GM12892 (cell line): ENCODE data around the gene PCK1.

Source experiments
- DNase-seq: peaks from one replicate; pipeline ENCODE4 v3.0.0; 2011; ENCODE audit not compliant: insufficient read length
- FAIRE-seq: peaks from 2 replicates; lab custom pipeline; 2011; peaks lifted over from hg19 to GRCh38; lab: Jason Lieb, UNC
- POLR2A ChIP-seq: IDR thresholded peaks from 2 replicates; pipeline ENCODE4 v1.6.1; 2011; ENCODE audit warnings: low read depth, low read length, control low read depth
- POLR2AphosphoS5 ChIP-seq: IDR thresholded peaks from 2 replicates; pipeline ENCODE4 v1.6.1; 2011; ENCODE audit warnings: low read depth, low read length, control low read depth
- TAF1 ChIP-seq: IDR thresholded peaks from 2 replicates; pipeline ENCODE4 v1.6.1; 2011; ENCODE audit warnings: low read depth, mild to moderate bottlenecking, control low read depth, low read length, borderline replicate concordance

The PCK1 gene

DNA sequence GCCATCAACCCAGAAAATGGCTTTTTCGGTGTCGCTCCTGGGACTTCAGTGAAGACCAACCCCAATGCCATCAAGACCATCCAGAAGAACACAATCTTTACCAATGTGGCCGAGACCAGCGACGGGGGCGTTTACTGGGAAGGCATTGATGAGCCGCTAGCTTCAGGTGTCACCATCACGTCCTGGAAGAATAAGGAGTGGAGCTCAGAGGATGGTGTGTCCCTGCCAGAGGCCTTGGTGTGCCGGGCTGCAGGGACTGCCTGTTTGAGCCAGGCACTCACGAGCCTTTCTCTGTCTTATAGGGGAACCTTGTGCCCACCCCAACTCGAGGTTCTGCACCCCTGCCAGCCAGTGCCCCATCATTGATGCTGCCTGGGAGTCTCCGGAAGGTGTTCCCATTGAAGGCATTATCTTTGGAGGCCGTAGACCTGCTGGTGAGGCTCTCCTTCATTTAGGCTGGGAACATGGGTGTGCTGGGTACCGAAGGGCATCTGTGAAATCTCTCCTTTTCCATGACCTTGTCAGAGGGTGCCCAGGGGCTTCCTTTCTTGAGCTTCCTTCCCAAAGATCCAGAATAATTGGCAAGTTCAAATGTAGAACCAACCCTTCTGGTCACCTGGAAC is 3.4 kb downstream of the PCK1 start:
- TF ChIP-seq POLR2AphosphoS5 (no peak), TAF1 (no peak), POLR2A (no peak)
- DNase-seq = no peak
- FAIRE-seq = no peak

DNA sequence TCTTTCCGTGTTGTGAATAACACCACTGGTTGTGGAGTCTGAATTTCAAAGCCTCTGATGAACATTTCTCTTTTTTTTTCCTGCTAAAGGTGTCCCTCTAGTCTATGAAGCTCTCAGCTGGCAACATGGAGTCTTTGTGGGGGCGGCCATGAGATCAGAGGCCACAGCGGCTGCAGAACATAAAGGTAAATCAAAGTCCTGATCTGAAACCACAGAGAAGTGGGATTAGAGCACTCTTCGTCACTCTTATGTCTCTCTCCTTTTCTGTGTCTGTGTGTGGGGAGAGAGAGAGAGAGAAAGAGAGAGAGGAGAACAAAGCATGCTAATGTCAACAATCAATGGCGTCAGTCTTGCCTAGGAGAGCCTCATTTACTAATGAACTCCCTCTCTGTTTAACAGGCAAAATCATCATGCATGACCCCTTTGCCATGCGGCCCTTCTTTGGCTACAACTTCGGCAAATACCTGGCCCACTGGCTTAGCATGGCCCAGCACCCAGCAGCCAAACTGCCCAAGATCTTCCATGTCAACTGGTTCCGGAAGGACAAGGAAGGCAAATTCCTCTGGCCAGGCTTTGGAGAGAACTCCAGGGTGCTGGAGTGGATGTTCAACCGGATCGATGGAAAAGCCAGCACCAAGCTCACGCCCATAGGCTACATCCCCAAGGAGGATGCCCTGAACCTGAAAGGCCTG is 4.2 kb downstream of the PCK1 start:
- TF ChIP-seq TAF1 = no peak
- no peak for TF ChIP-seq POLR2A
- no peak for TF ChIP-seq POLR2AphosphoS5
- DNase-seq = no peak
- FAIRE-seq = no peak

DNA sequence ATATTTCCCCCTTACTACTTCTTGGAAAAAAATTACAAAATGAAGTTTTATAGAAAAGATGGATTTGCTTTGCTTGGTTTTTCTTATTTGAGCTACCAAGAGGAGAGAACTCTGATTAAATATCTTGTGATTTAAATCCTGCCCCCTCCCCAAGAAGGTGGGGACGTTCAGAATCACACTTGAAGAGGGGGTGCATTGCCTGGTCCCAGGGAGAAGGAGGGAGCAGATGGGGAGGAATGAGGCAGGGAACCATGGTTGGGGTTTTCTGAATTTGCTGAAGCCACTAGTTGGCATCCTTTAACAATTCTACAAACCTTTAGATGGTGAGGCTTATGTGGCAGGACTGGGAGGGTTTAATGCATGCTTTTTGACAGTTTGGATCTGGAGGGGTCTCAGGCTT is 5.5 kb downstream of the PCK1 start:
- FAIRE-seq = no peak
- DNase-seq = no peak
- TF ChIP-seq POLR2AphosphoS5 = no peak
- TF ChIP-seq TAF1 = no peak

DNA sequence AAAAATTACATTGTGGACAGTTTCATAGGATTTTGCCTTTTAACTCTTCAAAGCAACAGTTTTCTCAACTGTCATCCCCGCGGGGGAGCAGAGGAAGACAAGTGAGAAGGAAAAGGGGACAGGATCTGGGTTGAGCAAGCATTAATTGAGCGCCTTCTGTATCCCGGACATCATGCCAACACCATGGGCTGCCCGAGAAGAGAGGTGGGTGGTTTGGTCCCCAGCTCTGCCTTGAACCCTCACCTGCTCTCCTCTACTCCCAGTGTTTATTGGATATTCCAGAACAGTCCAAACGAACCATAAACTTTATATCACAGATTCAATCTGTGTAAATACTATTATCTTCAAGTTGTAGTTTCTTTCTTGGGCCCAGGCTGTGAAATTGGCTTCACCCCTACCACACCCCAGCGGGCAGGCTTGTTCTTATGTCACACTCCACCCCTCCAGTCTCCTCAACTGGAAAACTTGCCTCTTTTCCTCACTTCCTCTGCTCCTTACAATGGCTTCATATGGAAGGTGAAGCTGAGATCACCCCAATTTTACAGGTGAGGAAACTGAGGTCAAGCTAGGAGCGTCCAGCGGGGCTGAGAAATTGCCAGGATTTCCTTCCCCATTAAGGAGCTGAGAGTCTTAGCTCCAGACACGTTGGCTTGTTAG is 6.0 kb downstream of the PCK1 start:
- FAIRE-seq (no peak), DNase-seq (no peak)
- TF ChIP-seq POLR2AphosphoS5 (no peak), TAF1 (no peak), POLR2A (no peak)

DNA sequence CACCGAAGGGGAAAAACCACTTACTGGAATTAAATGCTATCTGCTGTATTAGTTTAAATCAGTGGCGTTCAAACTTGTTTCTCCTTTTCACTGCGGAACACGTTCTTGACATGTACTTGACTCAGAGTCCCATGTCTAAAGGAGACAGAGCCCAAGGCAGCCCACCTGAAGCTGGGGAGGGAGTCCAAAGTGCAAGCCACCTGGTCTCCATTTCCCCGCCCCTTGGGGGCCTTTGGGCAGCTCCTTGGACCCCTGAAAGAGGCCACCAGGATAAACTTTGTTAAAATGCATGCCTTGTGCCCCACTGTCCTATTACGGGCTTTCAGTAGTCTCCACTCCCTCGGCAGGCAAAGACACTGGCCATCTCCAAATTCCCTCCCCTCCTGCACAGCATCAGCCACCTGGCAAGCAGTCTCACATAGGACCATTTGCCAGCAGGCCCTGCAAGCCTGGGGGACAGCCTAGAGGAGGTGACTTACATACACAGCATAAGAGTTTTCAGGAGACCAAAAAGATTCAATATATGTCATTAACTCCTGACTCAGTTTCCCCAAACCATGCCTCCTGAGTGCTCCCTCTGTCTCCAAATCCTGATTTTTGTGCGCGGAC is 6.7 kb downstream of the PCK1 start:
- TF ChIP-seq POLR2A (no peak), TAF1 (no peak), POLR2AphosphoS5 (no peak)
- FAIRE-seq (no peak), DNase-seq (no peak)

DNA sequence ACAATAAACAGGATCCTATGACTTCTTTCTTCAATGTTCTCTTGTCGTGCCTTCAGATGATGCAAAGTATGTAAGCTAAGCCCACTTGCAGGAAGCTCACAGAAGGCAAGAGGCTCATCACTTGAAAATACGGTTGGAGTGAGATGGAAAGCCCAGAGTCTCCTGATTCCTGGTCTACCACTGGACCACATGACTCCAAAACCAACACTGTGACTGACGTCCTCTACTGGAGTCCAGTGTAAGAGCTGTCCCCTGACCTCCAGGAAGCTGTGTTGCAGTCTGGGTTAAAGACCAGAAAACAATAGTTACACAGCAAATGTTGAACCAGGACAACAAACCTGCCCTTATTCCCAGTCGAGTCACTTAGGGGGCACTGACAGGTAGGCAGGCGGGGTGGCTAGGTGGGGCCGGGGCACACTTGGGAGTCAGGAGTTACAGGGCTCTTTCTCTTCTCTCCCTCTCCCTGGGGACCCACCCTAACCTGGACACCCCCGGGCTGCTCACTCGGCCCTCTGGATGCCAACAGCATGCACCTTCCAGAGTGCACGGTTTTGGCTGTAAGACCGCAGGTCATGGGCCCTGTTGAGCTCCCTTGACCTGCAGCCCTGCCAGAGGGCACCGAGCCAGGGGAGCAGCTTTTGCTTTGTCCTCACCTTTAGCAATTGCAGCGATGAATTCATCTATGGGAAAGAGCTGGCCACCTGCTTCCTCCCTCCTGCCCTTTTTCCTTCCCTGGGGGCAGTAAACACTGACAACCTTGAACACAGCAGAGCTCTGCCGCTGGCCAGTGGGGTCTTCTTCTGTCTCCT is 7.4 kb downstream of the PCK1 start:
- DNase-seq (no peak), FAIRE-seq (no peak)
- no peak for TF ChIP-seq POLR2AphosphoS5
- TF ChIP-seq POLR2A = no peak
- TF ChIP-seq TAF1 = no peak

DNA sequence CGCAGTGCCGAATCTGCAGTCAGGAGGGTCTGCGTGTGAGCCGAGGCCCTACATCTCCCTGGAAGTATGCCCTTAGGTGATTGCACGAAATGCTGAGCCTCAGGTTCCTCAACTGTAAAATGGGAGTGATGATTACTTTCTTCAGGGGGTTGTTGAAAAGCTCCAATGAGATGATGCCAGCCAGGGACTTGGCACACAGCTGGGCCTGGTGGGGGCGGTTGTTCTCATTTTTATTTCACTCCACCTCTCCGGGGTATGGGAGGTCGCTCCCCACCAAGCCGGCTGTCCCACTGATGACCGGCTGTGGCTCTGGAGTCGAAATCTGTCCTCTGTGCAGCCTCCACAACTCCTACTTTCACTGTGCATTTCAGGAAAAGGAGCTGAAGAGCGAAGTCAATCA is 8.1 kb downstream of the PCK1 start:
- TF ChIP-seq TAF1 (no peak), POLR2AphosphoS5 (no peak)
- FAIRE-seq (no peak), DNase-seq (no peak)

DNA sequence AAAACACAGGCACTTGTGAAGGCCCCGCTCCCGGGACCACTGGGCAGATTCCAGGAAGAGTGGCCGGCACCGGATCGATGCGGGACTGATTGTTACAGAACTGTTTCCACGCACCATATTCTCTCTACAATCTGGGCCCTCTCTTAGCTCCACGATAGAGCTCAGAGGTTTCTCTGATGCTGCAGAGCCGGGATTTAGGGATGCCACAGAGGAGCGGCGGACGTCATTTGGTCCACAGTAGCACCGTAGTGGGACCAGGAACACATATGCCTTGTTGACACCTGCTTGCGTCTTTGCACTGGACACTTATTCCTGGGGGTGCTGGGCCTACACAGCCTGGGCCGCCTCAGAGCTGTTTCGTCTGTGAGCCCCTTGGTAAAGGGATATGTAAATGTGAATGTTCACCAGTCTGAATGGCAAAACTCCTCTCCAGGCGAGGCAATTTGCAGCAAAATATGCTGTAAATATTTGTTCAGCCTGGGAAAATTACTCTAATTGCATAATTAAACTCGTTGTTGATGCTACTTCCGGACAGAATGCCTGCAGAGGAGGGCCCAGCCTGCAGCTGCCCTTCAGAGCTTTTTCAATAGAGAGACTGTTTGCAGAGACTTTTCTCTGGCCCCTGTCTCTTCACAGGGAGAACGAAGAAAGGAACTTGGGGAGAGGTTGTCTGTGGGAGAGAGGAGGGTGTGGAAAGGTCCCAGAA is 9.4 kb downstream of the PCK1 start:
- DNase-seq = no peak
- TF ChIP-seq TAF1 = no peak
- TF ChIP-seq POLR2A = no peak
- no peak for TF ChIP-seq POLR2AphosphoS5
- FAIRE-seq = no peak

DNA sequence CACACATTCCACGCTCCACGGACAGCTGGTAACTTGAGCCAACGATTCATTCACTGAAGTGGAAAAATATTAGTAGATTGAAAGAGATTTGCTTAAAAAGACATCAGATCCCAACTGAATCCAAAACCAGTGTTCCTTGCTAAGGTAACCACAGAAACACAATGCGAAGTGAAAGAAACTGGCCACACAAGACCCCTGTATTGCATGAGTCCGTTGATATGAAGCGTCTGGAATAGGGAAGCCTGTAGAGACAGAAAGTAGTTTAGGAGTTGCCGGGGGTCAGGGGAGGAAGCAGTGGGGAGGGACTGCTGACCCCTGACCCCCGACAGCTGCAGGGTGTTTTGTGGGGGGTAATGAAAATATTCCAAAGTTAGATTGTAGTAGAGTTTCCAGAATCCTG is 10.0 kb downstream of the PCK1 start:
- FAIRE-seq (no peak), DNase-seq (no peak)
- no peak for TF ChIP-seq TAF1
- no peak for TF ChIP-seq POLR2A
- no peak for TF ChIP-seq POLR2AphosphoS5

DNA sequence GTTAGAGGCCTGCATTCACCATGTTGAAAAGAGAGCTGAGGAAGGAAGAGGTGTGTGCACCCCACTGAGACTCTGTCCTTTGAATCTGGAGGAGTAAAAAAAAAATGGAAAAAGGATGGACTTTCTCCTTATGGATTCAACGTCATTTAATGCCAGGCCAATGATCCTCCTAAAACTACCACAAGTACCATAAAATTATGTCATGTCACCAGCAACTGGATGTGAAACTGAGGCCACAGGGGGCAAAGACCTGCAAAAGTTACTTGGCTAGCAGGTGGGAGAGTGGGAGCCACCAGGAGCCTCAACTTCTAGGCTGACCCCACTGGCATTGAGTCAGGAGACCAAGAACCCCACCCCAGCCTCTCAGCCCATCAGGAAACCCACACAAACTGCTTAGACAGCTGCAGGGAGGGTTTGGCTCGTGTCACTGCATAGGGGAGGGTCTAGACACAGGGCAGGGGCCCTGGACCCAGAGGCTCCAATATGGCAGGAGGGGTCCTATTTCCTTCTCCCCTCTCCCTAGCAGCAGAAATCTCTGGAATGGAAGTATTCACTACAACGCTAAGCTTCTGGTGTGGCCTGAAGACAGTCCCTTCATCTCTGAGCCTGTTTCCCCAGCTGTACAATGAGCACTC is 11.0 kb downstream of the PCK1 start:
- no peak for TF ChIP-seq POLR2A
- TF ChIP-seq POLR2AphosphoS5 = no peak
- TF ChIP-seq TAF1 = no peak
- no peak for DNase-seq
- no peak for FAIRE-seq
